GM04504 (cell line): ENCODE data around the gene FAM72B.
"Not testable (repeated sequence)": the region's sequence is repeated elsewhere in the genome, so short reads cannot be mapped to it uniquely, and the experiment has no call there.

Source experiments
- DNase-seq: peaks from one replicate; pipeline ENCODE4 v3.0.0-alpha.2; 2012; ENCODE audit warnings: low read depth

The FAM72B gene

GRCh38 chr1:121152788-121153187, 31.4 kb downstream of the FAM72B start:
- DNase-seq: not testable (repeated sequence)

GRCh38 chr1:121151294-121151693, 32.8 kb downstream of the FAM72B start:
- not testable (repeated sequence) for DNase-seq

GRCh38 chr1:121148489-121149190, 35.5 kb downstream of the FAM72B start:
- DNase-seq: not testable (repeated sequence)

GRCh38 chr1:121140393-121140792, 43.7 kb downstream of the FAM72B start:
- not testable (repeated sequence) for DNase-seq

DNA sequence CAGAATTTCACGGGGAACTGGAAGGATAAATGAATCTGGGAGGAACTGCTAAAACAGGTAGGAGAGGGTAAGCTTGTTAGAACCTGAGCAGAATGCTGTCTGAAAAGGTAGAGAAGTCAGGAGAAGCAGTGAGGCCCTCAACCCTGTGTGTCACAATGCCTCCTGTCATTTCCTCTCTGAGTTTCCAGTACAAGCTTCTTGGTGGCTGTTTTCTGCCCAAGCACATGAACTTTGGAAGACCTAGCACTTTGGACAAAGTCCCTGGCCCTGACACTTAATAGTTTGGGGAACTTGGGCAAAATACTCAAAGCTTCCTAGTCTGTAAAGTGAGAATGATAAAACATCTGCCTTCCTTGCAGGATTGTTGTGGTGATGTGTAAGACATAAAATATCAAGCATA, 52.6 kb downstream of the FAM72B start:
- DNase-seq: not testable (repeated sequence)

GRCh38 chr1:121118480-121118824, 65.7 kb downstream of the FAM72B start:
- DNase-seq: not testable (repeated sequence)
